Fibroblast of the aortic adventitia (primary cell): ENCODE results near the gene ETFA. TPM values are rescaled to one million over a fixed set of nuclear protein-coding genes. Genes with fewer than 3 reads are reported as not detected.

Experiments
- DNase-seq: peaks from one replicate; pipeline ENCODE4 v3.0.0-alpha.2; 2010; ENCODE audit warnings: low read depth
- H3K4me3 ChIP-seq: 2 replicates; pipeline ENCODE4 v1.5.1; 2011; ENCODE audit warnings: low read depth, mild to moderate bottlenecking, control low read depth, low read length, moderate library complexity
- CTCF ChIP-seq: IDR thresholded peaks from 2 replicates; pipeline ENCODE4 v1.5.1; 2011; ENCODE audit warnings: mild to moderate bottlenecking, low read length, control low read depth, inconsistent platforms; ENCODE audit not compliant: insufficient read depth
- total RNA-seq: library from RNA; depleted of rRNA; stranded (reverse); fragments of >200 nt; gene quantifications from 2 replicates; pipeline ENCODE4 v1.2.3, GENCODE V29; 2012; ENCODE audit warnings: low replicate concordance

The ETFA gene
- total RNA-seq, 1 donor: 87.8 TPM

- H3K4me3 ChIP-seq: no peak overlapping the region
- DNase-seq: peak; percentile 8
- TF ChIP-seq CTCF: no peak
Observed at GRCh38 chr15:76293361-76293760, 17.9 kb downstream of the ETFA start.

- TF ChIP-seq CTCF: no peak
- no peak overlapping the region for H3K4me3 ChIP-seq
- no peak for DNase-seq
Observed at GRCh38 chr15:76289582-76289981, 21.7 kb downstream of the ETFA start.

- no peak for TF ChIP-seq CTCF
- DNase-seq: peak; percentile 24
- H3K4me3 ChIP-seq: no peak overlapping the region
Observed at GRCh38 chr15:76286271-76286879, 24.9 kb downstream of the ETFA start.

GRCh38 chr15:76285241-76285825 is 25.9 kb downstream of the ETFA start:
- H3K4me3 ChIP-seq: no peak overlapping the region
- TF ChIP-seq CTCF: peak; percentile 51
- peak; percentile 11 for DNase-seq

GRCh38 chr15:76282465-76282864 is 28.8 kb downstream of the ETFA start:
- TF ChIP-seq CTCF: no peak
- H3K4me3 ChIP-seq: no peak overlapping the region
- DNase-seq: no peak

- TF ChIP-seq CTCF: no peak
- no peak for DNase-seq
- no peak overlapping the region for H3K4me3 ChIP-seq
Observed at GRCh38 chr15:76278651-76279050, 32.6 kb downstream of the ETFA start.

- no peak for TF ChIP-seq CTCF
- no peak overlapping the region for H3K4me3 ChIP-seq
- no peak for DNase-seq
Observed at GRCh38 chr15:76274821-76275220, 36.4 kb downstream of the ETFA start.
